ENCODE data around the gene ADK. TPM values are rescaled to one million over a fixed set of nuclear protein-coding genes. Genes with fewer than 3 reads are reported as not detected.

ADK gene
- total RNA-seq, 3 donors from 2014 or later (not counting 1 experiment from before 2014, with no cell fraction given): 13.4 to 16.1 (median 14.1) TPM

GRCh38 chr10:74178042-74178791, 27.2 kb downstream of the ADK start:
- 98% methylated on average over 4 of the region's 5 CpGs for WGBS (ENCODE audit: insufficient coverage)

GRCh38 chr10:74179111-74179710, 28.2 kb downstream of the ADK start:
- H3K4me1 ChIP-seq (ENCODE audit: control insufficient read depth, insufficient read depth, low read length): peaks cover 14% of the 10 kb centered on the region
- intact Hi-C loops (cut with micrococcal nuclease): loop anchor here (5.0 kb wide), 1 partner anchor 392 kb away; the partner anchor contains the start of gene ZSWIM8
- ATAC-seq: no peak
- no peak overlapping the region for H3K4me3 ChIP-seq (ENCODE audit: low read length)
- no peaks in the 10 kb centered on the region for H3K36me3 ChIP-seq (ENCODE audit: control insufficient read depth, insufficient read depth, low read length)
- no peaks in the 10 kb centered on the region for H3K27me3 ChIP-seq (ENCODE audit: control insufficient read depth, insufficient read depth, low read length)
- H3K4me1 Mint-ChIP-seq: peaks cover 15 to 32% of the 10 kb centered on the region in 2 donors
- no peak for DNase-seq
- no peaks in the 10 kb centered on the region for H3K27me3 Mint-ChIP-seq (ENCODE audit: low read depth in 2 of 2)
- no peaks in the 10 kb centered on the region for H3K36me3 Mint-ChIP-seq
- no peak for TF ChIP-seq CTCF (IDR thresholded peaks at IDR 0.05)
- H3K27ac ChIP-seq (ENCODE audit: low read length): no peak overlapping the region
- no peak overlapping the region for H3K4me3 Mint-ChIP-seq
- no peaks in the 10 kb centered on the region for H3K9me3 Mint-ChIP-seq
- peak overlapping the region; percentile 91 to 95 for H3K27ac Mint-ChIP-seq
- 50% methylated on average over 1 of the region's 2 CpGs for WGBS (ENCODE audit: insufficient coverage)
- H3K9me3 ChIP-seq (ENCODE audit: control insufficient read depth, insufficient read depth, low read length): no peaks in the 10 kb centered on the region

More at GRCh38 chr10:74178042-74178791, 27.2 kb downstream of the ADK start:
- Histone ChIP-seq H3K27ac (ENCODE audit: low read length) (no peak overlapping the region), H3K36me3 (ENCODE audit: control insufficient read depth, insufficient read depth, low read length) (no peaks in the 10 kb centered on the region), H3K4me3 (ENCODE audit: low read length) (no peak overlapping the region), H3K4me1 (ENCODE audit: control insufficient read depth, insufficient read depth, low read length) (peaks cover 14% of the 10 kb centered on the region), H3K27me3 (ENCODE audit: control insufficient read depth, insufficient read depth, low read length) (no peaks in the 10 kb centered on the region), H3K9me3 (ENCODE audit: control insufficient read depth, insufficient read depth, low read length) (no peaks in the 10 kb centered on the region)
- no peak for ATAC-seq
- Mint-ChIP-seq H3K36me3 (no peaks in the 10 kb centered on the region), H3K4me1 (peaks cover 15 to 32% of the 10 kb centered on the region in 2 donors), H3K9me3 (no peaks in the 10 kb centered on the region), H3K27ac (peak overlapping the region; percentile 91 to 95), H3K4me3 (peak overlapping the region; percentile 15), H3K27me3 (ENCODE audit: low read depth in 2 of 2) (no peaks in the 10 kb centered on the region)
- no peak for DNase-seq
- no peak for TF ChIP-seq CTCF (IDR thresholded peaks at IDR 0.05)
- intact Hi-C loops (cut with micrococcal nuclease): loop anchor here (5.0 kb wide), 1 partner anchor 391 kb away; the partner anchor contains the start of gene ZSWIM8

GRCh38 chr10:74186678-74187077, 35.7 kb downstream of the ADK start:
- Histone ChIP-seq H3K27ac (ENCODE audit: low read length) (no peak overlapping the region), H3K4me1 (ENCODE audit: control insufficient read depth, insufficient read depth, low read length) (peaks cover 10% of the 10 kb centered on the region), H3K9me3 (ENCODE audit: control insufficient read depth, insufficient read depth, low read length) (no peaks in the 10 kb centered on the region), H3K27me3 (ENCODE audit: control insufficient read depth, insufficient read depth, low read length) (no peaks in the 10 kb centered on the region), H3K4me3 (ENCODE audit: low read length) (no peak overlapping the region), H3K36me3 (ENCODE audit: control insufficient read depth, insufficient read depth, low read length) (no peaks in the 10 kb centered on the region)
- Mint-ChIP-seq H3K4me1 (peaks cover 14 to 19% of the 10 kb centered on the region in 2 donors), H3K36me3 (no peaks in the 10 kb centered on the region), H3K4me3 (no peak overlapping the region), H3K27ac (no peak overlapping the region), H3K9me3 (no peaks in the 10 kb centered on the region), H3K27me3 (ENCODE audit: low read depth in 2 of 2) (no peaks in the 10 kb centered on the region)
- no peak for TF ChIP-seq CTCF (IDR thresholded peaks at IDR 0.05)
- DNase-seq (no peak), ATAC-seq (no peak)
- intact Hi-C loops (cut with micrococcal nuclease): no loop called here
